SU-DHL-6 (cell line): ENCODE results near the gene LRRFIP1.

Source experiments
- EZH2phosphoT487 ChIP-seq: fragments of 200-600 bp; sonication (generic), shearing (Covaris generic); conservative IDR thresholded peaks from 2 replicates; pipeline ENCODE4 v1.6.1; 2018; ENCODE audit warnings: mild to moderate bottlenecking, antibody characterized with exemption, low read length, moderate library complexity, mixed read lengths
- TF ChIP-seq, protein P1 (sequence below): fragments of 200-600 bp; sonication (generic); IDR thresholded peaks from one replicate; pipeline ENCODE4 v1.5.1; 2017; ENCODE audit warnings: antibody characterized with exemption, mild to moderate bottlenecking, low read length, moderate library complexity; ENCODE audit not compliant: insufficient read depth, poor library complexity, severe bottlenecking

DNA sequence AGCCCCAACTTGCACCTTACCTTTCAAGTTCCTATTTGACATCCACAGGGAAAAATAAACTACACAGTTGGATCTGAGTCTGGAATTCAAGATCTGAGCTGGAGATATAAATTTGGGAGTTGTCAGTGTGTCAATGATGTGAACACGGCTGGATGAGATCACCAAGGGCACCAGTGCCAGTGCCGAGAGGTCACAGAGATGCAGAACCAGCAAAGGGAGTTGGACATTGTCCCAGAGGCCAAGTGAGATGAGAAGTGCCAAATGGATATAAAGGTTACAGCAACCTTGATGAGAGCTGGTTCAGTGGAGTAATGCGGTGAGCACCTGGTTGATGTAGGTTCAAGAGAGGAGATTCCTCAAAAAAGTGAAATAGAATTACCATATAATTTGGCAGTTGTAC lies 24.8 kb downstream of the LRRFIP1 start:
- TF ChIP-seq, protein P1, sequence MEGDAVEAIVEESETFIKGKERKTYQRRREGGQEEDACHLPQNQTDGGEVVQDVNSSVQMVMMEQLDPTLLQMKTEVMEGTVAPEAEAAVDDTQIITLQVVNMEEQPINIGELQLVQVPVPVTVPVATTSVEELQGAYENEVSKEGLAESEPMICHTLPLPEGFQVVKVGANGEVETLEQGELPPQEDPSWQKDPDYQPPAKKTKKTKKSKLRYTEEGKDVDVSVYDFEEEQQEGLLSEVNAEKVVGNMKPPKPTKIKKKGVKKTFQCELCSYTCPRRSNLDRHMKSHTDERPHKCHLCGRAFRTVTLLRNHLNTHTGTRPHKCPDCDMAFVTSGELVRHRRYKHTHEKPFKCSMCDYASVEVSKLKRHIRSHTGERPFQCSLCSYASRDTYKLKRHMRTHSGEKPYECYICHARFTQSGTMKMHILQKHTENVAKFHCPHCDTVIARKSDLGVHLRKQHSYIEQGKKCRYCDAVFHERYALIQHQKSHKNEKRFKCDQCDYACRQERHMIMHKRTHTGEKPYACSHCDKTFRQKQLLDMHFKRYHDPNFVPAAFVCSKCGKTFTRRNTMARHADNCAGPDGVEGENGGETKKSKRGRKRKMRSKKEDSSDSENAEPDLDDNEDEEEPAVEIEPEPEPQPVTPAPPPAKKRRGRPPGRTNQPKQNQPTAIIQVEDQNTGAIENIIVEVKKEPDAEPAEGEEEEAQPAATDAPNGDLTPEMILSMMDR: no peak
- TF ChIP-seq EZH2phosphoT487: no peak
